22Rv1 (cell line): ENCODE measurements around the gene MEGF11.

ENCODE experiments used
- H3K27ac ChIP-seq: fragments of 450-650 bp; 2 replicates; pipeline ENCODE4 v1.5.1; 2017
- ZFX ChIP-seq: fragments of 450-650 bp; IDR thresholded peaks from 2 replicates; pipeline ENCODE4 v1.6.1; 2017; ENCODE audit warnings: antibody characterized with exemption, borderline replicate concordance
- TF ChIP-seq, protein P1 (sequence below): fragments of 450-650 bp; IDR thresholded peaks from 2 replicates; pipeline ENCODE4 v1.5.1; 2017; ENCODE audit warnings: mild to moderate bottlenecking

MEGF11 gene

DNA sequence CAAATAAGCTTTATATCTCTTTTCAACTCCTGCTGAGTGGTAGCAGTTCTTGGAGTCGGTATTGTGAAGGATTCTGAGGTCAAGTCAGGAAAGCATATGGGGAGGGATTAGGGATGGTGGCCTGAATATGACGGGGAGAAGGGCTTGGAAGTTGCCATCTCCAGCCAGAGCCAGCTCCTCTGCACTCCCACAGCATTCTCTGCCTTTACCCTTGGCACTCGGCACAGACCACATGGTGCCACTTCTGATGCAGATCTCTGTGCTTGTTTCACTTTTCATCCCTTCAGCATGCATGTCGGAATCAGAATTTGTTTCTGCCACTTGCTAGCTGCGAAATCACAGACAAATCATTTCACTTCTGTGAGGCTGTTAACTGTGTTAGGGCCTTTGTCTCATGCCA is 331.8 kb downstream of the MEGF11 start:
- TF ChIP-seq, protein P1, sequence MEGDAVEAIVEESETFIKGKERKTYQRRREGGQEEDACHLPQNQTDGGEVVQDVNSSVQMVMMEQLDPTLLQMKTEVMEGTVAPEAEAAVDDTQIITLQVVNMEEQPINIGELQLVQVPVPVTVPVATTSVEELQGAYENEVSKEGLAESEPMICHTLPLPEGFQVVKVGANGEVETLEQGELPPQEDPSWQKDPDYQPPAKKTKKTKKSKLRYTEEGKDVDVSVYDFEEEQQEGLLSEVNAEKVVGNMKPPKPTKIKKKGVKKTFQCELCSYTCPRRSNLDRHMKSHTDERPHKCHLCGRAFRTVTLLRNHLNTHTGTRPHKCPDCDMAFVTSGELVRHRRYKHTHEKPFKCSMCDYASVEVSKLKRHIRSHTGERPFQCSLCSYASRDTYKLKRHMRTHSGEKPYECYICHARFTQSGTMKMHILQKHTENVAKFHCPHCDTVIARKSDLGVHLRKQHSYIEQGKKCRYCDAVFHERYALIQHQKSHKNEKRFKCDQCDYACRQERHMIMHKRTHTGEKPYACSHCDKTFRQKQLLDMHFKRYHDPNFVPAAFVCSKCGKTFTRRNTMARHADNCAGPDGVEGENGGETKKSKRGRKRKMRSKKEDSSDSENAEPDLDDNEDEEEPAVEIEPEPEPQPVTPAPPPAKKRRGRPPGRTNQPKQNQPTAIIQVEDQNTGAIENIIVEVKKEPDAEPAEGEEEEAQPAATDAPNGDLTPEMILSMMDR: no peak
- TF ChIP-seq ZFX: no peak

DNA sequence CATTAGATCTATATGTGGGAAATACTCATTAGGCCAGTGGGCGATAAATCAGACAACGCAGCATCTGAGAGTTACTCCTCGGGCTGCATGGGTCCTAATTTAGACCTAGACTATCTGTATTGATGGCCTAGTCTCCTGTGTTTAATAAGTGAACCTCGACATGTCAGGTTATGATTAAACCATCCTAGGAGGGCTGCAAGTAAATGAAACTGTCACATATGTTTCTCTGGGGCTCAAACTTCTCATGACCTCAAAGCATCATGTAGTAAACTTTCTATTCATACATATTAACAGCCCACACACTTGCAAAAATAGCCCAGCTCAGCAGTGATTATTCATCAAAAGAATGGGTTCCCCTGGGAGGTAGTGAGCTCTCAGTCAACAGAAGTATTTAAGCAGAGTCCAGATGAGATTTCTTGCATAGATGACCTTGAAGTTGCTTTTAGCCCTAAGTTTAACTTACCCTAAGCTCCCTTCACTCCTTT is 332.7 kb downstream of the MEGF11 start:
- H3K27ac ChIP-seq: no peak overlapping the region
- TF ChIP-seq ZFX: no peak
- TF ChIP-seq, protein P1: no peak

More for the DNA sequence above, 331.8 kb downstream of the MEGF11 start:
- H3K27ac ChIP-seq: no peak overlapping the region

DNA sequence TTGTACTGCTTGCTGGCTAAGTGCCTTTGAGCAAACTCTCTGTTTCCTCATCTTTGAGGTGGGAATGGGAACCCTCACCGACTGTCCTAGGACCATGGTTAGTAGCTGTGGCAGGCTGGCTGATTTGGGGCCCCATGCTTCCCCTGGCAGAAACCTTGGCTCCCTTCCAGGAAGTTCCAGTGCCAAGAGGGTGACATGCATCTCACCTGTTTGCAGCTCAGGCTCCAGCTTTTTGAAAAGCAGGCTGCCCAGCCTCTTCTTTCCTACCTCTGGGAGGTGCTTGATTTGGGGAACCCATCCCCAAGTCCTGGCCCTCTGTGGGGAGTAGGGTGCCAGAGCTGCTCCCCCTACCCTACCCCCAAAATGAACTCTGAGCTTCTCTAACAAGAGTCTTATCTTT is 333.4 kb downstream of the MEGF11 start:
- TF ChIP-seq, protein P1: no peak
- no peak for TF ChIP-seq ZFX
- H3K27ac ChIP-seq: no peak overlapping the region

DNA sequence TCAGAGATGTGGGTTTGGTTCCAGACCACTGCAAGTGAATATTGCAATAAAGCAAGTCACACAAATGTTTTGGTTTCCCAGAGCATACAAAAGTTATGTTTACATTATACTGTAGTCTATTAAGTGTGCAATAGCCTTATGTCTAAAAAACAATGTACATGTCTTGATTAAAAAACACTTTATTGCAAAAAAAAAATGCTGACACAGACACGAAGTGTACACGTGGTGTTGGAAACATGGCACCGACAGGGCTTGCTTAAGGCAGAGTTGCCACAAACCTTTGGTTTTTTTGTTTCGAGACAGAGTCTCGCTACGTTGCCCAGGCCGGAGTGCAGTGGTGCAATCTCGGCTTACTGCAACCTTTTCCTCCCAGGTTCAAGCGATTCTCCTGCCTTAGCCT is 334.2 kb downstream of the MEGF11 start:
- TF ChIP-seq ZFX: no peak
- TF ChIP-seq, protein P1: no peak

DNA sequence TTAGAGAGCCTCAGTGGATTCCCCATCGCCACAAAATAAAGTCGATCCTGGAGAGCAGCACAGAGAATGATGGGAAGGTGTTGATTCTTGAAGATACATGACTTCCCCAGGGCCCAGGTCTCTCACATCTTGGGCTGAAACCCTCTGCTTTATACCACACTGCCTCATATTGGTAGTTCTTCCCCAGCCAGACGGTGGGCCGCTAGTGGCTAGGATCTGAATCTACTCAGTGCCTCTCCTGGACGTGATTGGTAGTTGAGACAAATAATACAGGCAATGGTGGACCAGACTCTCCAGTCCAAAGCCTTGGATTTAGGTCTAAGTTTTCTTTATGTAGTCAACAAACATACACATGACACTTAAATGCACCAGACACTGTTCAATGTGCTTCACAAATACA is 334.6 kb downstream of the MEGF11 start:
- no peak overlapping the region for H3K27ac ChIP-seq

More for the DNA sequence above, 334.2 kb downstream of the MEGF11 start:
- H3K27ac ChIP-seq: no peak overlapping the region

DNA sequence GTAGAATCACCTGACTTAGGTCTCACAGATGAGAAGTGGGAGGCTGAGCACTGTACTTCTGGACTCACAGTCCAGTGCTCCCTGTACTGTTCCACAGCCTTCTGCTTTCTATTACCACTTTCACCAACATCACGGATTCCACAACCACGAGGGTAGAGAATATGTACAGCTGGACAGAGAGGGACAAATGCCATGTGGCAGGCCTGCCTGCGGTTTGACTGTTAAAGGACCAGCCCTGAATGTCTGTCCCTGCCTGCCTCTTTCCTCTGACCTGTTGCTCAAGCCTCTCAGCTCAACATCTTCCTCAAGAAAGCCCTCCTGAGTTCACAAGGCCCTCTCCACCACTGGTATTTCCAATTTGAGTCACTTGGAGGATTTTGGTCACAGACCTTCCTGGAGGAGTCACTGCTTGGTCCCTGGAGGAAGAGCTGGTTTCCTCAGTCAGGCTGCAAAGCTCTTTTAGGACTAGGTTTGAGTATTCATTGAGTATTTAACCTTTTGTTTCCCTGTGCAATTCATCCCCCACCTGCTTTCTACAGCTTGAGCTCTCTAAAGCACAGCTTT is 335.1 kb downstream of the MEGF11 start:
- TF ChIP-seq, protein P1: no peak
- no peak for TF ChIP-seq ZFX

More for the DNA sequence above, 334.6 kb downstream of the MEGF11 start:
- TF ChIP-seq ZFX: no peak
- TF ChIP-seq, protein P1: no peak

DNA sequence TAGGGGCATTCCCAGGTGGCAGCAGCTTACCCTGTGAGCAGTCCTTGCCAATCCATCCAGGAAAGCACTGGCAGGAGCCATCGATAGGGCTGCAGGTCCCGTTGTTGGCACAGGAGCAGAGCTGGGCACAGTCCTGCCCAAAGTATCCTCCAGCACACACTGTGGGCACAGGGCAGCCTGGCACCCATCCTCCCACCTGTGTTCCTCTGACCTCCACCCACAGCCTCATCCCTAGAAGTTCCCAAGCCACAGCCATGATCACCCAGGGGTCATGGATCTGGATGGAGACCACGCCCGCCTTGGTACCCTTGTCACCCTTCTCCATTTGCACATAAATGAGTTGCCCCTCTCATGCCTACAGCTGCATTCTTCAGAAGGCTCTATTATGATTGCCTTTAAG is 335.6 kb downstream of the MEGF11 start:
- TF ChIP-seq ZFX: no peak
- TF ChIP-seq, protein P1: no peak

More for the DNA sequence above, 335.1 kb downstream of the MEGF11 start:
- no peak overlapping the region for H3K27ac ChIP-seq

More for the DNA sequence above, 335.6 kb downstream of the MEGF11 start:
- no peak overlapping the region for H3K27ac ChIP-seq
